K562 treated with DMSO at 1 percent for 12 hours (cell line): ENCODE results near the gene FAM32A. TPM values are rescaled to one million over a fixed set of nuclear protein-coding genes. Genes with fewer than 3 reads are reported as not detected.

Source experiments
- total RNA-seq: library from RNA; unstranded; fragments of 300-600 nt; gene quantifications from 2 replicates; pipeline ENCODE4 v1.2.3, GENCODE V29; 2022; ENCODE audit not compliant: insufficient read depth

FAM32A gene
- total RNA-seq = 70.7 and 94.8 TPM in 2 replicates

GRCh38 chr19:16185123-16185767 is at the start of gene FAM32A:
TSS of gene FAM32A (plus strand) at chr19:16185410. CDS start at chr19:16185443, 33 bp downstream.

GRCh38 chr19:16143399-16144215 is 41.6 kb upstream of the FAM32A start, which contains the start of gene HSH2D:
TSS of gene HSH2D (plus strand) at chr19:16143685. CDS start at chr19:16148751, 5,066 bp downstream.

GRCh38 chr19:16197622-16198369 is 12.6 kb downstream of the FAM32A start, which contains the start of gene AP1M1:
TSS of gene AP1M1 (plus strand) at chr19:16197911. CDS start at chr19:16198027, 116 bp downstream.

Other genes with a start within 250 kb of the FAM32A start
- not detected in 2 replicates for gene OR10H4, start 236.4 kb upstream of the FAM32A start, total RNA-seq
- gene TPM4, start 108.9 kb upstream of the FAM32A start, total RNA-seq = 76.6 and 158 TPM in 2 replicates
- 13.7 and 36.2 TPM in 2 replicates for gene RAB8A, start 73.5 kb upstream of the FAM32A start, total RNA-seq
- 0.47 TPM in 1 of 2 replicates, not detected in the other for gene HSH2D, start 41.7 kb upstream of the FAM32A start, total RNA-seq
- not detected in 2 replicates for gene CIB3, start 11.9 kb upstream of the FAM32A start, total RNA-seq
- gene AP1M1, start 12.5 kb downstream of the FAM32A start, total RNA-seq = 71.7 and 114 TPM in 2 replicates
- 2.2 and 3.6 TPM in 2 replicates for gene KLF2, start 139.4 kb downstream of the FAM32A start, total RNA-seq